ENCODE results near the gene SSH2.
"Not testable (repeated sequence)": the region's sequence is repeated elsewhere in the genome, so short reads cannot be mapped to it uniquely, and the experiment has no call there.

Gene SSH2

DNA sequence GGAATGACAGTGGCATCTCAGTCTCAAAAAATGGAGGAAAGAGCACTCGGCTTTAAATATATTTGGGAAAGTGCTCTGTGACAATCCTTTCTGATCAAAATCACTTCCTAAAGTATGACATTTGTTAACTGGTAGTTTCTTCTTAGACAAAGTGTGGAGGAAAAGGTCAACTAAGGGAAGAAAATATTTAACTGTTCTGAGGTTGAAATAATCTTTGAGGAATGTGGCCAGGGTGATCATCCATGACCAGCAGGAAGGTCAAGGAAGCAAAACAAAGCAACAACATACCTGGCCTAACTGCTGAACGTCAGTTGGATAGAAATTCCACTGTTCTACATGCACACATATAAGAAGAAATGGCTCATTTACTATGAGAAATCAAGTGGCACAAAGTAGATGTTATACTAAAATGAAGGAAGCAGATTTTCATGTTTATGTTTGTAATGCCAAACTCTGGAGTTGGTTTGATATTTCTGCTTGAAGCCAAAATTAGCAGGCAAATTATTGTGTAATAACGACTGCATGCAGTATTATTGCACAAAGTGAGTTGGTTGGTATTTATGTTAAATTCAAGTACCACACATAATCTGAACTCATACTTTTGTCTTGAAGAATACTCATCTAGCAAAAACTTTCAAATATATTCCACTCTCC lies 220.0 kb downstream of the SSH2 start:
- DNase-seq (ENCODE audit: low spot score), result no peak

GRCh38 chr17:29707212-29707571 lies 222.8 kb downstream of the SSH2 start:
- no peak for DNase-seq (ENCODE audit: low spot score)

DNA sequence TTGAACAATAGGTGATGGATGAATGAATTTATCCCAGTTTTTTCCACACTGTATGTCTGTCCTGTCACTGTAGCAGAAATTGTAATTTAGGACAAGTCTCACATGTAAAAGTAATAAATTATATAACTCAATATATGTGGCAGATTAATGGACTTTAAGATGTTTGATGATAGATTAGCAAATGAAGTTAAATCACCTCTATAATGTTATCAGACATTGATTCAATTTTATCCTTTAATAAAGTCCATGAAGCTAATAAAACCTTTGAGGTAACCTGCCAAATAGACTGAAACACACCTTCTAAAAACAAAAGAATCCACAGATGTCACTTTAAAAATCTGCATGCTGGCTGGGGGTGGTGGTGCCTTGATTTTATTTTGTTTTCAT lies 224.0 kb downstream of the SSH2 start:
- no peak for DNase-seq (ENCODE audit: low spot score)

GRCh38 chr17:29705386-29705785 lies 224.6 kb downstream of the SSH2 start:
- no peak for DNase-seq (ENCODE audit: low spot score)

DNA sequence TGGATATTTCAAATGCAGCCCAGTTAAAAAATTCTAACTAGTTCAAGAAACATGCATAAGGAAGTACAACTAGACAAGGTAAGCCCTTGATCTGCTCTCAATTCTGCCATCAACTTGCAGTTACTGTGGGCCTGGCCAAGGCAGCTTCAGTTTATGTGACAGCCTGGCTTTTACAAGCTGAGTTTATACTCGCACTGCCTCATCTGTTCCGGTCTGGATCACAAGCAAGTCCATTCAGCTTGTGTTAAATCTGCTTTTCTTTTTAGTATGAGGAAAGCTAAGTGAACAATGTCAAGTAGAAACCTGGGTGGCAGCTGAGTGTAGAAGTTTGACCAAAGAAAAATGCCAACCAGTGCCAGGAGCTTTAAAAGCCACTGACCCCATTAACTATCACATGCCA lies 230.7 kb downstream of the SSH2 start:
- DNase-seq (ENCODE audit: low spot score), result no peak

DNA sequence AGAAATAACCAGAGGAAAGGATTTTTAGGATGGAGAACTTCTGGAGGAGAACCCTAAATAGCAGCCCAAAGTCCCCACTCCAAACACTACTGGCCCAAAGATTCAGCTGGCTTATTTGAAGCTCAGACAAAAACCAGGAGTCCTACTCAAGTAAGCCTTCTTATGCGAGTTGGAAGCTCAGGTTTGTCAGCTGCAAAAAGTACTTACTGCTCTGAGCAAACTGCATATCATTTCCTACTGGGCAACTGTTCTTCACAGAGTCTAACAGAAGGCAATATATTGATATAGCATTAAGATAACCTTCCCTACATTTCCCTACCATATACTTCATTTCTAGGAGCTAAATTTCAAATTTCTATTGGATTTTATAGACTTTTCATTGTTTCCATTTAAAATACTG lies 231.2 kb downstream of the SSH2 start:
- no peak for DNase-seq (ENCODE audit: low spot score)

DNA sequence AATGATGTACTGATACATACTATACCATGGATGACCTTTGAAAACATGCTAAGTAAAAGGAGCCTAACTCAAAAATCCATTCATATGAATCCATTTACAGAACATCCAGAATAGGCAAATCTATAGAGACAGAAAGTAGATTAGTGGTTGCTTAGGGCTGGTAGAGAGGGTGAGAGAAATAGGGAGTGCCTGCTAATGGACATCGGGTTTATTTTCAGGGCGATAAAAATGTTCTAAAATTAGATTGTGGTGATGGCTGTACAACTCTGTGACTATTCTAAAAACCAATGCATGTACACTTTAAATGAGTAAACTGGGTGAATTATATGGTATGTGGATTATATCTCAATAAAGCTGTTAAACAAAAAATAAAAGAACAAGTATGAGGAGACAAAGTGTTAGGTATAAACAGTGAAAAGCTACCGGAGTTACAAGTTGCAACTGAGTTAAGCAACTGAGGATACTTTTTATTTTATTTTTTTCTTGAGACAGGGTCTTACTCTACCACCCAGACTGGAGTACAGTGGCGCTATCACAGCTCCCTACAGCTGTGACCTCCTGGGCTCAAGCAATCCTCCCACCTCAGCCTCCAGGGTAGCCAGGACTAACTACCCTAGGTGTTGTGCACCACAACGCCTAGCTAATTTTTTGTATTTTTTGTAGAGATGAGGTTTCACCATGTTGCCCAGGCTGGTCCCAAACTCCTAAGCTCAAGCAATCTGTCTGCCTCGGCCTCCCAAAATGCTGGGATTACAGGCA lies 231.8 kb downstream of the SSH2 start:
- no peak for DNase-seq (ENCODE audit: low spot score)

DNA sequence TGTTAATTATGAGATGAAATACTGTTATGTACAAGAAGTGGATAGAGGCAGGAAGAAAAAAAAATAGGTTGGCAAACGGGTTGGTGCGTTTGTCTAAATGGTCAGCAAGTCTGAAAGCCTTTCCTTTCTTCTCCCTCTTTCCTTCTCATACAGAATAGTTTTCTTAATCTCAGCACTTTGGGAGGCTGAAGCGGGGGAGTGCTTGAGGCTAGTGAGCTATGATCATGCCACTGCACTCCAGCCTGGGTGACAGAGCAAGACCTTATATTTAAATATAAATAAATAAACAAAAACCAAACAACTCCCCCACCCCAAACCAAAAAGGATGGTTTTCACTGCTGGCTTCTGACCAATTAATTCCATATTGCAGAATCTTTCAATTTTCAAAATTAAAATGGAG lies 232.7 kb downstream of the SSH2 start:
- DNase-seq (ENCODE audit: low spot score), result no peak

- DNase-seq (ENCODE audit: low spot score), result no peak
Measured at GRCh38 chr17:29694918-29695563, 235.0 kb downstream of the SSH2 start.

DNA sequence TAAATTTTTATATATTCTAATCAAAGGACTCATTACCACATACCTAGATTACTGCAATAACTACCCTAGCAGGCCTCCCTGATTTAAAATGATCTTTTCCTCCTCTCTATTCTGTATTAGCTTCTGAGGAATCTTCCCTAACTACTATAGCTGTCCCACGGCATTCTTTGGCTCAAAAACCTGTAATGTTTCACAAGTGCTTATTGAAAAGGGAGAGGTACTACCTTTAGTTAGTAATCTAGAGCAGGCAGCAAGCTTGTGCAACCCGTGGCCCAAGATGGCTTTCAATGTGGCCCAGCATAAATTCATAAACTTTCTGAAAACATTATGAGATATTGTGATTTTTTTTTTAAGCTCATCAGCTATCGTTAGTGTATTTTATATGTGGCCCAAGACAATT lies 236.3 kb downstream of the SSH2 start:
- DNase-seq (ENCODE audit: low spot score), result no peak

GRCh38 chr17:29687596-29687995 lies 242.4 kb downstream of the SSH2 start:
- DNase-seq (ENCODE audit: low spot score), result no peak

DNA sequence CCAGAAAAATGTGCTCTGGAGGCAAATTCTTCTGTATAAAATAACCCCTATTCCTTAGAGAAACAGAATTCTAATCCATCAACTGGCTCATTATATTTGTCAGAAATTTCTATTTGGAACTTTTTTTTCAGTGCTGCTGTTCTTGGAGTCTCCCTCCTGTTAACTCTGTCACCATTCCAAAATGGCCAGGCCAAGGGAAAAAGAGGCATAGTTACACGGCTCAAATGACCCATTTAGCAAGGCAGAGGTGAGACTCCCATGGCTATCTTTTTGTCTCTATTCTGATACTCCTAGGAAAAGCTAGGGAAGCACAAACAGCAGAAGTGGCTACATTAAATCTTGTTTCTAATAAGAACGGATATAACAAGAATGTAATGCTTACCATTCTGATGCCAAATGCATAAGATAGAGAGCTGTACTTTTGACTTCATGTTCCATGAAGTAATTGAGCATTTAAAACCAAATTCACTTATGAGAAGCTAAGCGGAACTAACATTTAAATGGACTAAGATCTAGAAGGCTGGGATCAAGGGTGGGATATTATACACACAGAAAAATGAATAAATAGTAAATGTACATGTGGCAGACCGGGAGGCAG lies 242.9 kb downstream of the SSH2 start:
- DNase-seq (ENCODE audit: low spot score), result no peak

GRCh38 chr17:29683481-29683880 lies 246.5 kb downstream of the SSH2 start:
- DNase-seq (ENCODE audit: low spot score), result no peak

- DNase-seq (ENCODE audit: low spot score), result no peak
Measured at GRCh38 chr17:29682987-29683386, 247.0 kb downstream of the SSH2 start.

- DNase-seq (ENCODE audit: low spot score), result peak; percentile 28
Measured at GRCh38 chr17:29682054-29682453, 248.0 kb downstream of the SSH2 start.

- no peak for DNase-seq (ENCODE audit: low spot score)
Measured at GRCh38 chr17:29677824-29678223, 252.2 kb downstream of the SSH2 start.

DNA sequence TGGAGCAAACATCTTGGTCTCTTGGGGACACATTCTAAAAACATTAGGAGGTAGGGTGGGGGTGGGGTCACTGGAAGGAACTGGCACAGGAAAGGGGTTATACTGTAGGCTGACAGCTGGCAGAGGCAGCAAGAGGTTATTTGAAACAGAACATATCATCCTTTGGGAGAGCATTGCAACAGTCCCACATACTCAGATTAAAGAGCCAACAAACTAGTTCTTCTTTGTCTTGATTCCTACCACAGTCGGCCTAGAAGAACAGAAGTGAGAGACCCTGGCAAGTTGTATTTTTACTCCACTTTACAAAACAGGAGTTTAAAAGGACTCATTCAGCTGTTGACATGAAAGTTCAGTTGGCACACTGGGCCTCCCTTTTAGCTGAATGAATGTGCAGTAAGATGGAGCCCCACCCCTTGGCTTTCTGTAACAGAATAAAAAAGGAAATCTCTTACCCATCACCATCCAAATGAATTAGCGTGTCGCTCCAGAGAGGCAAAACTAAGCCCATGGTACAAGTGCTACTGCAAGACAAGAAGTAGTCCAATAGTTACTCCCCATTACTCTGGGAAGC lies 252.7 kb downstream of the SSH2 start:
- DNase-seq (ENCODE audit: low spot score), result no peak

DNA sequence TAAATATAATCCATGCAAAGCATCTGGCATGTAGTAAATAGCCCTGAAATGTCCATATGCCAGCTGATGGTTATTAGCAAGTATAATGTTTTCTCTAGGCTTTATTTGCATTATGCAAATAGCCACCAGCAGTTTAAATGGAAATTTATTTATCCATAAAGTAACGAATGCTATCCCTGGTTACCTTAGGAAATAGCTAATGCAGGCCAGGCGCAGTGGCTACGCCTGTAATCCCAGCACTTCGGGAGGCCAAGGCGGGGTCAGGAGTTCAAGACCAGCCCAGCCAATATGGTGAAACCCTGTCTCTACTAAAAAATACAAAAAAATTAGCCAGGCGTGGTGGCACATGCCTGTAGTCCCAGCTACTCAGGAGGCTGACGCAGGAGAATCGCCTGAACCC lies 254.1 kb downstream of the SSH2 start:
- not testable (repeated sequence) for DNase-seq (ENCODE audit: low spot score)

- DNase-seq (ENCODE audit: low spot score), result no peak
Measured at GRCh38 chr17:29674281-29674680, 255.7 kb downstream of the SSH2 start.

DNA sequence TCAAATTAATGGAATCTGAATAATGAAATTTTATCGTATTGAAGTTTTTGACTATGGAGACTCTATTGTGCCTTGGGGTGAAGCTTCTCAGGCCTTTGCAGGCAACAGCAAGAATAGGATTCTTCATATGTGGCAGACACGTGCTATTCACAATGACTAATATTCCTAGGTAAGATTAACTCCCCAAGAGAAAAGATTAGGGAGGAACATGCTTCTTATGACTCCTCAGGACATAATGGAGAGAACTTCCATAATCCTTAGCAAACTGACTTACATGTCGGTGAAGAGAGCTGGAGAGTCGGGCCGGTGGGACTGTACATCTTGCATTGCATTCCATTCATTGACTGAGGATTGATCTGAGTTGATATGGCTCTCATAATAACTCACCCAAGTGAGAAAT lies 258.4 kb downstream of the SSH2 start:
- no peak for DNase-seq (ENCODE audit: low spot score)

- no peak for DNase-seq (ENCODE audit: low spot score)
Measured at GRCh38 chr17:29669266-29669665, 260.8 kb downstream of the SSH2 start.

GRCh38 chr17:29667969-29668368 lies 262.1 kb downstream of the SSH2 start:
- DNase-seq (ENCODE audit: low spot score), result no peak

DNA sequence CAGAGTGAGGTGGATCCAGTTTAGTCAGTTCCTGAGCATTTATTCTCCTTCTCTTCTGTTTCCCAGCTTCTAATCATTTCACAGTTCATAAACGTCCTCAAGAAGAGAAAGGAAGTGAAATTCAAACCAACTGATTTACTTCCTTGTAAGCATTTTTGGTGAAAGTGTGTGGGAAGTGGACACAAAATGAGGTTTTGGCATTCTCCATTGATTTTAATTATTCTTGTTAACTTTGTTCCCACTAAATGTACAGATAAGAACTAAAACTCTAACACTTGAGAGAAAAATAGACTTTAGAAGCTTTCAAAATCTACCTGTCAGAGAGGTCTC lies 264.6 kb downstream of the SSH2 start:
- no peak for DNase-seq (ENCODE audit: low spot score)

Measured in germinal center (tissue), 1 donor.